Neural progenitor cell (in vitro differentiated cells): ENCODE measurements around the gene IZUMO3.

Source experiments
- CTCF ChIP-seq: fragments of 200-600 bp; sonication (generic); IDR thresholded peaks from 2 replicates; pipeline ENCODE4 v1.5.1; 2017; ENCODE audit warnings: antibody characterized with exemption, mild to moderate bottlenecking
- EZH2phosphoT487 ChIP-seq: fragments of 200-600 bp; sonication (generic); IDR thresholded peaks from 2 replicates; pipeline ENCODE4 v1.6.1; 2017; ENCODE audit warnings: antibody characterized with exemption

- TF ChIP-seq CTCF: no peak
- no peak for TF ChIP-seq EZH2phosphoT487
These were observed at the start of gene IZUMO3 for GRCh38 chr9:24545847-24546522.
